Peyer's patch (tissue), 4 donors: ENCODE measurements around the gene POLR2M. TPM values are rescaled to one million over a fixed set of nuclear protein-coding genes. Genes with fewer than 3 reads are reported as not detected.
A peak's percentile ranks its signal among the peaks of the same experiment; 100 is the strongest.

Experiments used
- DNase-seq, 3 donors: peaks; one replicate each; pipeline ENCODE4 v3.0.0-alpha.2; 2017 to 2019
- H3K27ac ChIP-seq, 4 donors: fragments of 200-600 bp; sonication (generic); one replicate each; pipeline ENCODE4 v1.5.1; 2016 to 2019
- H3K27me3 ChIP-seq, 2 donors: fragments of 200-600 bp; sonication (generic); one replicate each; pipeline ENCODE4 v1.5.1; 2019
- H3K36me3 ChIP-seq, 3 donors: fragments of 200-600 bp; sonication (generic); one replicate each; pipeline ENCODE4 v1.5.1; 2016 to 2019
- H3K4me1 ChIP-seq, 4 donors: fragments of 200-600 bp; sonication (generic); one replicate each; pipeline ENCODE4 v1.5.1; 2016 to 2019
- H3K4me3 ChIP-seq, 4 donors: fragments of 200-600 bp; sonication (generic); 1 replicate in 3 of 4; 2 replicates in 1 of 4; pipeline ENCODE4 v1.5.1; 2016 to 2019; ENCODE audit warnings: mild to moderate bottlenecking in 1 of 4
- H3K9me3 ChIP-seq, 4 donors: fragments of 200-600 bp; sonication (generic); one replicate each; pipeline ENCODE4 v1.5.1; 2016 to 2019; ENCODE audit warnings: mild to moderate bottlenecking in 1 of 4
- POLR2A ChIP-seq, 2 donors: fragments of 450-650 bp; IDR thresholded peaks; one replicate each; pipeline ENCODE4 v1.5.1; 2017; ENCODE audit warnings: antibody characterized with exemption in 2 of 2, mild to moderate bottlenecking in 2 of 2, moderate library complexity in 2 of 2
- total RNA-seq, 4 donors: library from RNA; depleted of rRNA; stranded (reverse); fragments of >200 nt; gene quantifications; one replicate each; pipeline ENCODE4 v1.1.0, GENCODE V29; 2016
- TF ChIP-seq, protein P1 (sequence below), 6 experiments: fragments of 450-650 bp in 4 of 6; fragments of 200-600 bp in 2 of 6; sonication (generic) in 1 of 6; IDR thresholded peaks; one replicate each; pipeline ENCODE4 v1.5.1; 2017 to 2019; ENCODE audit warnings: antibody characterized with exemption in 6 of 6, mild to moderate bottlenecking in 3 of 6, moderate library complexity in 1 of 6

POLR2M gene
- total RNA-seq, 4 donors from 2014 or later = 141 to 595 (median 211) TPM

DNA sequence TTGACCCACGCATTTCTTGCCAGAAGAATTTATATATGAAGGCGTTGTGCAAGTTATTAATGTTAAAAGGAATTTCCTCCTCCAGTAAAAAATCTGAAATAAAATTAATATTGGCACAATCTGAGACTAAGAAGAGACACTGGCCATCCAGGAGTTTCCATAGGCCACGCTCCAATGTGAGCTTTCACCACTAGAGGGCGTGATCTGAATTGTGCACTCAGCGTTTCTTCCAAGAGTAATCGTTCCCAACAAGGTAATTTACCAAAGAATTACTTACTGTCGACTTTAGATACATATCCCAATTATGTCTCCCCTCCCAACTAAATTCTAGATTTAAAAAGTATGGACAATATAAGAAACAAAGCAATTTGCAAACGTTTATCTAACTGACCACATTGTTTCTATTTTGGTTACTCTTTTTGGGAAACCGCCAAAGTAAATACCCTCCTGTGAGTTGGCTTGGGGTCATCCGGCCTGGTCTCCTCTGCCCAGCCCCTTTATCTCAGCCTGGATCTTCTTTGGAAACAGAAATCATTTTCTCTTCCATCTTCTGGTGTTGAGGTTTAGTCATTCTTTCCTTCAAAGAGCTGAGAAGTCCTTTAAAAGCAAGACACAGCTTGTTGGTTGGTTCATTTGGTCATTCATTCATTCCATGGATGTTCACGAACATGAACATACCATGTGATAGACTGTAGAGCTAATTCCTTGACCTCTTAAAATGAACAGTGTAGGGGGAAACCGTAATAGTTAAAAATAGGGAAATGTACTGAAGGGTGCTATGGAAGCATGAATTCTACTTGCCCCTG is 26.2 kb downstream of the POLR2M start:
- Histone ChIP-seq H3K36me3 (no peaks in the 10 kb centered on the region), H3K9me3 (no peaks in the 10 kb centered on the region), H3K27me3 (no peaks in the 10 kb centered on the region), H3K27ac (no peak overlapping the region), H3K4me3 (no peak overlapping the region), H3K4me1 (no peaks in the 10 kb centered on the region)
- DNase-seq = peak in 2 of 3 donors; percentile 32 to 82
- no peak for TF ChIP-seq POLR2A (IDR thresholded peaks at IDR 0.05)
- TF ChIP-seq, protein P1, sequence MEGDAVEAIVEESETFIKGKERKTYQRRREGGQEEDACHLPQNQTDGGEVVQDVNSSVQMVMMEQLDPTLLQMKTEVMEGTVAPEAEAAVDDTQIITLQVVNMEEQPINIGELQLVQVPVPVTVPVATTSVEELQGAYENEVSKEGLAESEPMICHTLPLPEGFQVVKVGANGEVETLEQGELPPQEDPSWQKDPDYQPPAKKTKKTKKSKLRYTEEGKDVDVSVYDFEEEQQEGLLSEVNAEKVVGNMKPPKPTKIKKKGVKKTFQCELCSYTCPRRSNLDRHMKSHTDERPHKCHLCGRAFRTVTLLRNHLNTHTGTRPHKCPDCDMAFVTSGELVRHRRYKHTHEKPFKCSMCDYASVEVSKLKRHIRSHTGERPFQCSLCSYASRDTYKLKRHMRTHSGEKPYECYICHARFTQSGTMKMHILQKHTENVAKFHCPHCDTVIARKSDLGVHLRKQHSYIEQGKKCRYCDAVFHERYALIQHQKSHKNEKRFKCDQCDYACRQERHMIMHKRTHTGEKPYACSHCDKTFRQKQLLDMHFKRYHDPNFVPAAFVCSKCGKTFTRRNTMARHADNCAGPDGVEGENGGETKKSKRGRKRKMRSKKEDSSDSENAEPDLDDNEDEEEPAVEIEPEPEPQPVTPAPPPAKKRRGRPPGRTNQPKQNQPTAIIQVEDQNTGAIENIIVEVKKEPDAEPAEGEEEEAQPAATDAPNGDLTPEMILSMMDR (IDR thresholded peaks at IDR 0.05) = peak; percentile 59 to 84 (median 78)

DNA sequence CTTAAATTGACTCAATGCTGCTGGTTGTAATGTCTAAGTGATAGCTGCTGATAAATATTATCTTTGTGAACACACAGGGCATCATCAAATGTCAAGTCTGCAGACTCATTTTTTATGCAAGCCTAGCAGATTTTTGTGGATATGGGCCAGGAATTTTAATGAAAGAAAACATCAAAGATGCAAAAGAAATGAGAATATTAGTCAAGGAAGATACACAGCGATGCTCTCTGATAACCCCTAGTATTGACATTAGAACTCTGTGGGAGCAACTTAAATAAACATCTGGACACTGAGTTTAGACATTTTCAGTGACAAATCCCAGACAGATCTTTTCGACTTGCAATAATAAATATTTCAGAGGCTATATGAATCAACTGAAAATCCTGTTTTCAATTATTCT is 28.3 kb downstream of the POLR2M start:
- Histone ChIP-seq H3K9me3 (no peaks in the 10 kb centered on the region), H3K27ac (no peak overlapping the region), H3K27me3 (no peaks in the 10 kb centered on the region), H3K4me3 (no peak overlapping the region), H3K36me3 (no peaks in the 10 kb centered on the region), H3K4me1 (no peaks in the 10 kb centered on the region)
- TF ChIP-seq, protein P1 (IDR thresholded peaks at IDR 0.05) = no peak
- no peak for TF ChIP-seq POLR2A (IDR thresholded peaks at IDR 0.05)
- no peak for DNase-seq

DNA sequence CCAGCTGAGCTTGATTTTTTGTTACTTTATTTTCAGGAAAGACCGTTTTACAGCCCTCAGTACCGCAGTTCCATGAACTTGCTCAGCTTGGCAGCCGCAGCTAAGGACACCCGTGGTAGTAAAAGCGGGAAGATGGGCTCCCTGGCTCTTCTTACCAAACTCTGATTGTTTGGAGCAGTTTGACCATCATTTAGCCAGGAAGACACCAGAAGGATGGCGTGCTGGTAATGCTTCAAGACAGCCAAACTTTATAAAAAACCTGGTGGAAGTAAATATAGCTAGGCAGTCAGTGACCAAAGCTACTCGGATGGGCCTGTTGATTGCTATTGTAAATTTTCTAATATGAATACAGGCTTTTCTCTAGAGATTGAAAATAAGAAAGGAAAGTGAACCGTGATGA is 28.9 kb downstream of the POLR2M start:
- no peak for DNase-seq
- no peaks in the 10 kb centered on the region for H3K36me3 ChIP-seq
- H3K27ac ChIP-seq = no peak overlapping the region
- H3K4me1 ChIP-seq = no peaks in the 10 kb centered on the region
- no peaks in the 10 kb centered on the region for H3K27me3 ChIP-seq
- H3K4me3 ChIP-seq = no peak overlapping the region
- TF ChIP-seq, protein P1 (IDR thresholded peaks at IDR 0.05) = no peak
- TF ChIP-seq POLR2A (IDR thresholded peaks at IDR 0.05) = no peak
- no peaks in the 10 kb centered on the region for H3K9me3 ChIP-seq

DNA sequence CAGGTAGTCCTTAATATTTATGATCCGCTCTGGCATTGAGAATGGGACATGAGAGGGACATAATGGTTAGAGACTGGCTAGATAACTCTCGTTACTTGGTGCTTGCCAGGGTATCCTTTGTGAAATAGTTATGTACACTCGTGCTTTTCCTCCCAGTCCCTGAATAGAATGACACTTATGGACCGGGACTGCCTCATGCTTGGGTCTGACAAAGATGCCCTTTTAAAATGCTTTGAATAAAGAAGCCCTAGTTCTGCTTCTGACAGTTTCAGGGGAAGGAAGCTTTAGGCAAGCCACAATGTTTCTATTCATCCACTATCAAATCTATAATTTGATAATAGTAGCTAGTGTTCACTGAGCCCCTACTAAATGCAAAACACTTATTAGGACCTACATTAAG is 29.4 kb downstream of the POLR2M start:
- Histone ChIP-seq H3K4me3 (no peak overlapping the region), H3K4me1 (no peaks in the 10 kb centered on the region), H3K36me3 (no peaks in the 10 kb centered on the region), H3K27me3 (no peaks in the 10 kb centered on the region), H3K9me3 (no peaks in the 10 kb centered on the region), H3K27ac (no peak overlapping the region)
- TF ChIP-seq POLR2A (IDR thresholded peaks at IDR 0.05) = no peak
- TF ChIP-seq, protein P1 (IDR thresholded peaks at IDR 0.05) = no peak
- no peak for DNase-seq

DNA sequence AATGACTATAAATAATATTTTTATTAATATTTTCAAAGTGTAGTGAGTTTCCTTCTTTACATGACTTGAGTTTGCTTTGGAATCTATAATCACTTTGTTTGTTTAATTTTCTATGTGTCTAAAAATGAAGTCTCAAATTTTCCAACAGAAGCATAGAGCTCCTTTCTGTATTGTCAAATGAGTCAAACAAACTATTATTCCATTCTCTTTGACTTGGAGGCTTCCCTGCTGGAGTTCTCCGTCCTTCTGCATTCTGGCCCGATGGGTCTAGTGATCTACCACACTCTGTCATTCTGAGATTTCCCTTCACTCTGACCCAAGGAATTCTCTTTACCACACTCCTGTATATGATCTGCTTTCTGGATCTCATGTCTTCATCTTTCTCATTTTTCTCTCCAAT is 30.1 kb downstream of the POLR2M start:
- Histone ChIP-seq H3K36me3 (no peaks in the 10 kb centered on the region), H3K4me1 (no peaks in the 10 kb centered on the region), H3K9me3 (no peaks in the 10 kb centered on the region), H3K27ac (no peak overlapping the region), H3K4me3 (no peak overlapping the region), H3K27me3 (no peaks in the 10 kb centered on the region)
- no peak for DNase-seq
- TF ChIP-seq, protein P1 (IDR thresholded peaks at IDR 0.05) = no peak
- no peak for TF ChIP-seq POLR2A (IDR thresholded peaks at IDR 0.05)
